HG02759 (cell line): Measurements from ENCODE around the gene NDNF.

Experiments
- ATAC-seq: cut with Tn5 transposase; IDR thresholded peaks from one replicate; pipeline ENCODE4 v1.9.1; 2021; ENCODE audit warnings: mild to moderate bottlenecking, moderate library complexity; ENCODE audit not compliant: unreplicated experiment

The NDNF gene

GRCh38 chr4:121016611-121017010 lies 55.7 kb downstream of the NDNF start:
- no peak for ATAC-seq

- no peak for ATAC-seq
Observed at GRCh38 chr4:121015421-121015820, 56.9 kb downstream of the NDNF start.

GRCh38 chr4:121014544-121014943 lies 57.8 kb downstream of the NDNF start:
- no peak for ATAC-seq

GRCh38 chr4:121011780-121012340 lies 60.5 kb downstream of the NDNF start:
- ATAC-seq: no peak

- no peak for ATAC-seq
Observed at GRCh38 chr4:121011138-121011537, 61.2 kb downstream of the NDNF start.

GRCh38 chr4:121009578-121010478 lies 62.5 kb downstream of the NDNF start:
- ATAC-seq: no peak

GRCh38 chr4:121007660-121008059 lies 64.7 kb downstream of the NDNF start:
- no peak for ATAC-seq

GRCh38 chr4:121003863-121004262 lies 68.5 kb downstream of the NDNF start:
- no peak for ATAC-seq

GRCh38 chr4:120995266-120996010 lies 76.9 kb downstream of the NDNF start:
- no peak for ATAC-seq

- no peak for ATAC-seq
Observed at GRCh38 chr4:120994521-120994920, 77.8 kb downstream of the NDNF start.

GRCh38 chr4:120991885-120992284 lies 80.5 kb downstream of the NDNF start:
- ATAC-seq: no peak

- no peak for ATAC-seq
Observed at GRCh38 chr4:120990246-120990645, 82.1 kb downstream of the NDNF start.
